Measurements from ENCODE around the gene SIAH3.

GRCh38 chr13:45752510-45752909 lies 99.0 kb downstream of the SIAH3 start:
- TF ChIP-seq FOXP2 (optimal IDR thresholded peaks at IDR 0.05; ENCODE audit: borderline replicate concordance, extremely low read depth, extremely low read length, insufficient read depth), result no peak
- TF ChIP-seq POLR2AphosphoS5 (IDR thresholded peaks at IDR 0.05; ENCODE audit: low read depth, low read length), result no peak
- no peak for TF ChIP-seq TAF1 (IDR thresholded peaks at IDR 0.05; ENCODE audit: borderline replicate concordance, insufficient read depth, low read length)
- TF ChIP-seq SIN3A (IDR thresholded peaks at IDR 0.05; ENCODE audit: borderline replicate concordance, insufficient read depth, low read length), result no peak
